ENCODE data around the gene CD300LD.

GRCh38 chr17:74565126-74565525 lies 27.0 kb downstream of the CD300LD start:
- TF ChIP-seq CTCF (IDR thresholded peaks at IDR 0.05; ENCODE audit: insufficient read depth, low read length) (no peak), GABPA (IDR thresholded peaks at IDR 0.05; ENCODE audit: low read depth) (no peak)
